PC-3 (cell line): ENCODE results near the gene ZNF502.

Source experiments
- CTCF ChIP-seq: fragments of 300-600 bp; sonication (generic); conservative IDR thresholded peaks from 2 replicates; pipeline ENCODE4 v1.5.1; 2017; ENCODE audit warnings: antibody characterized with exemption, low read depth, mild to moderate bottlenecking, low read length
- EZH2 ChIP-seq: fragments of 300-600 bp; sonication (generic); IDR thresholded peaks from one replicate; pipeline ENCODE4 v1.6.1; 2017; ENCODE audit warnings: antibody characterized with exemption, mild to moderate bottlenecking, low read length; ENCODE audit not compliant: unreplicated experiment
- EZH2phosphoT487 ChIP-seq: fragments of 300-600 bp; sonication (generic); IDR thresholded peaks from 2 replicates; pipeline ENCODE4 v1.6.1; 2018; ENCODE audit warnings: mild to moderate bottlenecking, antibody characterized with exemption, low read length, borderline replicate concordance

- TF ChIP-seq CTCF (no peak), EZH2 (no peak), EZH2phosphoT487 (no peak)
Measured at GRCh38 chr3:44665173-44665572, 47.3 kb upstream of the ZNF502 start.
